Measurements from ENCODE around the gene C4orf51. TPM values are rescaled to one million over a fixed set of nuclear protein-coding genes. Genes with fewer than 3 reads are reported as not detected.

Gene C4orf51
- total and polyA plus RNA-seq, 2 of the 13 experiments (the other 11 are each of a cell fraction or from before 2014, with no cell fraction given) = not detected

GRCh38 chr4:145716661-145717200 lies 36.8 kb downstream of the C4orf51 start:
- ATAC-seq (no peak), FAIRE-seq (no peak), DNase-seq (ENCODE audit: low spot score) (no peak)
- Histone ChIP-seq H3K4me3 (replicated peaks in 1 of 3; ENCODE audit: insufficient read depth in 1 of 3, low read depth in 2 of 3, low read length in 3 of 3) (no peak overlapping the region), H3K9me3 (ENCODE audit: low read length) (no peaks in the 10 kb centered on the region), H2AFZ (ENCODE audit: low read length) (no peak overlapping the region), H4K20me1 (ENCODE audit: insufficient read depth, low read length) (no peaks in the 10 kb centered on the region), H3K79me2 (ENCODE audit: insufficient read depth, low read length) (no peaks in the 10 kb centered on the region), H3K36me3 (replicated peaks in 1 of 2; ENCODE audit: control insufficient read depth in 1 of 2, insufficient read depth in 2 of 2, low read length in 2 of 2) (no peaks in the 10 kb centered on the region), H3K9ac (ENCODE audit: insufficient read depth, low read depth, low read length) (no peak overlapping the region), H3K27me3 (ENCODE audit: control insufficient read depth in 1 of 2, insufficient read depth in 2 of 2, low read length in 2 of 2) (no peaks in the 10 kb centered on the region; a peak in 2 of 5 replicates), H3K4me1 (ENCODE audit: insufficient read depth, low read length) (no peaks in the 10 kb centered on the region), H3K27ac (ENCODE audit: extremely low read length, insufficient read depth, low read length) (no peak overlapping the region), H3K4me2 (ENCODE audit: low read depth, low read length) (no peak overlapping the region)
- in situ Hi-C loops (cut with HindIII; ENCODE audit: extremely low pct_ligation_motif_present, low pct_unique_long_range_greater_than_20kb) (no loop called here), intact Hi-C loops (cut with micrococcal nuclease; ENCODE audit: unreplicated experiment) (no loop called here)
- POLR2A ChIA-PET = no interaction called here
- CTCF ChIA-PET (ENCODE audit: low intra/inter-chr PET ratio, low total read pairs) = no interaction called here
- BruUV-seq (replicated peaks) = no TSS peak
- 0% methylated on average over 1 of the region's 1 CpG for WGBS (ENCODE audit: low lambda C conversion rate)
- TF ChIP-seq ZNF274 (CRISPR knock-in tag; IDR thresholded peaks at IDR 0.05) (no peak), ZSCAN5A (CRISPR knock-in tag; IDR thresholded peaks at IDR 0.05; ENCODE audit: borderline replicate concordance) (no peak)

GRCh38 chr4:145719752-145720624 lies 40.0 kb downstream of the C4orf51 start:
- no peaks in the 10 kb centered on the region for H4K20me1 ChIP-seq (ENCODE audit: insufficient read depth, low read length)
- H3K9ac ChIP-seq (ENCODE audit: insufficient read depth, low read depth, low read length) = no peak overlapping the region
- in situ Hi-C loops (cut with HindIII; ENCODE audit: extremely low pct_ligation_motif_present, low pct_unique_long_range_greater_than_20kb) (no loop called here), intact Hi-C loops (cut with micrococcal nuclease; ENCODE audit: unreplicated experiment) (no loop called here)
- POLR2A ChIA-PET = interaction anchor here (0.6 kb wide), 1 partner anchor 524 kb away, joined by 3 read pairs; no protein-coding TSS in a partner anchor
- no peak overlapping the region; the same call in 1 of the 2 replicates for H3K4me2 ChIP-seq (ENCODE audit: low read depth, low read length)
- H3K27me3 ChIP-seq (ENCODE audit: control insufficient read depth in 1 of 2, insufficient read depth in 2 of 2, low read length in 2 of 2) = no peaks in the 10 kb centered on the region; a peak in 1 of 5 replicates
- no peak overlapping the region for H2AFZ ChIP-seq (ENCODE audit: low read length)
- no peak overlapping the region for H3K27ac ChIP-seq (ENCODE audit: extremely low read length, insufficient read depth, low read length)
- no peak overlapping the region for H3K4me3 ChIP-seq (replicated peaks in 1 of 3; ENCODE audit: insufficient read depth in 1 of 3, low read depth in 2 of 3, low read length in 3 of 3)
- no peaks in the 10 kb centered on the region for H3K36me3 ChIP-seq (replicated peaks in 1 of 2; ENCODE audit: control insufficient read depth in 1 of 2, insufficient read depth in 2 of 2, low read length in 2 of 2)
- H3K79me2 ChIP-seq (ENCODE audit: insufficient read depth, low read length) = no peaks in the 10 kb centered on the region
- H3K9me3 ChIP-seq (ENCODE audit: low read length) = no peaks in the 10 kb centered on the region
- CTCF ChIA-PET (ENCODE audit: low intra/inter-chr PET ratio, low total read pairs) = no interaction called here
- no peaks in the 10 kb centered on the region for H3K4me1 ChIP-seq (ENCODE audit: insufficient read depth, low read length)
- ATAC-seq = no peak
- DNase-seq (ENCODE audit: low spot score) = no peak
- no peak for FAIRE-seq
- WGBS (ENCODE audit: low lambda C conversion rate) = 32% methylated on average over 9 of the region's 10 CpGs
- no TSS peak for BruUV-seq (replicated peaks)
- no peak for TF ChIP-seq ZBTB33 (CRISPR knock-in tag; IDR thresholded peaks at IDR 0.05)
- TF ChIP-seq ZNF512B (CRISPR knock-in tag; IDR thresholded peaks at IDR 0.05; ENCODE audit: borderline replicate concordance) = no peak
- no peak for TF ChIP-seq STAT5B (CRISPR knock-in tag; IDR thresholded peaks at IDR 0.05)
- TF ChIP-seq MEIS2 (CRISPR knock-in tag; IDR thresholded peaks at IDR 0.05) = no peak
- no peak for TF ChIP-seq ZNF709 (CRISPR knock-in tag; IDR thresholded peaks at IDR 0.05)
- TF ChIP-seq ZNF460 (CRISPR knock-in tag; IDR thresholded peaks at IDR 0.05; ENCODE audit: borderline replicate concordance) = no peak
- TF ChIP-seq SSRP1 (CRISPR knock-in tag; IDR thresholded peaks at IDR 0.05) = no peak
- no peak for TF ChIP-seq HMG20A (CRISPR knock-in tag; IDR thresholded peaks at IDR 0.05; ENCODE audit: borderline replicate concordance)
- no peak for TF ChIP-seq MTA1 (CRISPR knock-in tag; IDR thresholded peaks at IDR 0.05; ENCODE audit: borderline replicate concordance)

Data from HepG2 (cell line).